Endothelial cell of umbilical vein (primary cell): ENCODE results near the gene NEDD1. TPM values are rescaled to one million over a fixed set of nuclear protein-coding genes. Genes with fewer than 3 reads are reported as not detected.

Experiments
- BruUV-seq: library from RNA; stranded (reverse); fragments of 400-500 nt; replicated peaks from 2 replicates; lab custom pipeline; 2021; lab: Mats Ljungman, UMichigan
- CTCF ChIA-PET: fragments of 300-600, 350-600 bp; sonication (Branson Sonifier 250); formaldehyde crosslinking; loops from one replicate; lab custom pipeline; 2021; ENCODE audit warnings: antibody characterized with exemption, inconsistent platforms; lab: Charles Lee
- POLR2A ChIA-PET: fragments of 300-600, 350-600 bp; sonication (Branson Sonifier 250); formaldehyde crosslinking; loops from one replicate; lab custom pipeline; 2021; ENCODE audit warnings: antibody characterized with exemption, inconsistent platforms; lab: Charles Lee
- DNase-seq: peaks from one replicate; pipeline ENCODE4 v3.0.0-alpha.2; 2011; ENCODE audit warnings: low read depth, low spot score
- FAIRE-seq: peaks from 2 replicates; lab custom pipeline; 2011; peaks lifted over from hg19 to GRCh38; lab: Jason Lieb, UNC
- H2AFZ ChIP-seq: 2 replicates; pipeline ENCODE4 v1.6.0; 2012; ENCODE audit warnings: low read depth, low read length, control low read depth, inconsistent platforms
- H3K27ac ChIP-seq: 2 replicates; pipeline ENCODE4 v1.5.1; 2011; ENCODE audit warnings: low read depth, mild to moderate bottlenecking, control low read depth, low read length, moderate library complexity; ENCODE audit not compliant: insufficient read depth
- H3K27me3 ChIP-seq, 2 experiments: 2 replicates each; pipeline versions ENCODE4 v1.6.0 to v1.6.1; 2011; ENCODE audit warnings: low read length in 2 of 2, mixed read lengths in 1 of 2; ENCODE audit not compliant: control insufficient read depth in 2 of 2, insufficient read depth in 2 of 2
- H3K36me3 ChIP-seq, 2 experiments: 2 replicates in 1 of 2; 3 replicates in 1 of 2; pipeline ENCODE4 v1.5.1; 2011; ENCODE audit warnings: low read length in 2 of 2, mild to moderate bottlenecking in 1 of 2, moderate library complexity in 1 of 2; ENCODE audit not compliant: control insufficient read depth in 2 of 2, insufficient read depth in 2 of 2; ENCODE audit errors: extremely low read depth in 1 of 2
- H3K4me1 ChIP-seq: 3 replicates; pipeline ENCODE4 v1.5.1; 2011; ENCODE audit warnings: mild to moderate bottlenecking, low read length; ENCODE audit not compliant: control insufficient read depth, insufficient read depth; ENCODE audit errors: extremely low read depth
- H3K4me2 ChIP-seq: 2 replicates; pipeline ENCODE4 v1.6.1; 2011; ENCODE audit warnings: low read length, control low read depth, mixed read lengths; ENCODE audit not compliant: insufficient read depth
- H3K4me3 ChIP-seq, 3 experiments: fragments of 200-600 bp in 1 of 3; sonication (generic), shearing (Covaris generic) in 1 of 3; replicated peaks in 1 of 3; 2 replicates each; pipeline ENCODE4 v1.5.1; 2011 to 2016; ENCODE audit warnings: control low read depth in 3 of 3, low read length in 3 of 3, mild to moderate bottlenecking in 2 of 3, inconsistent platforms in 1 of 3, low read depth in 1 of 3, moderate library complexity in 1 of 3; ENCODE audit not compliant: insufficient read depth in 1 of 3
- H3K79me2 ChIP-seq: 2 replicates; pipeline ENCODE4 v1.6.0; 2012; ENCODE audit warnings: low read length, inconsistent platforms; ENCODE audit not compliant: control insufficient read depth, insufficient read depth
- H3K9ac ChIP-seq: replicated peaks from 2 replicates; pipeline ENCODE3; 2011; ENCODE audit warnings: low read length, control low read depth; ENCODE audit not compliant: insufficient read depth; ENCODE audit errors: extremely low read depth
- H3K9me1 ChIP-seq: replicated peaks from 3 replicates; pipeline ENCODE4 v1.6.0; 2011; ENCODE audit warnings: mild to moderate bottlenecking, low read length; ENCODE audit not compliant: control insufficient read depth, insufficient read depth; ENCODE audit errors: extremely low read depth
- H3K9me3 ChIP-seq: replicated peaks from 2 replicates; pipeline ENCODE4 v1.5.1; 2012; ENCODE audit warnings: low read length, inconsistent platforms; ENCODE audit not compliant: control insufficient read depth, insufficient read depth
- H4K20me1 ChIP-seq: replicated peaks from 2 replicates; pipeline ENCODE3; 2011; ENCODE audit warnings: mild to moderate bottlenecking, low read length; ENCODE audit not compliant: control insufficient read depth, insufficient read depth; ENCODE audit errors: extremely low read depth
- CTCF ChIP-seq, 2 donors: IDR thresholded peaks; 1 replicate in 1 of 2; 2 replicates in 1 of 2; pipeline ENCODE4 v1.5.1; 2011; ENCODE audit warnings: low read length in 2 of 2, mild to moderate bottlenecking in 2 of 2, moderate library complexity in 2 of 2, control low read depth in 1 of 2, inconsistent platforms in 1 of 2, low read depth in 1 of 2; ENCODE audit not compliant: insufficient read depth in 1 of 2; ENCODE audit errors: extremely low read depth in 1 of 2
- EZH2 ChIP-seq: IDR thresholded peaks from 2 replicates; pipeline ENCODE4 v1.6.1; 2012; ENCODE audit warnings: borderline replicate concordance, low read depth, mild to moderate bottlenecking, moderate library complexity, low read length, inconsistent platforms; ENCODE audit not compliant: severe bottlenecking
- FOS ChIP-seq: IDR thresholded peaks from 2 replicates; pipeline ENCODE4 v1.6.1; 2011; ENCODE audit warnings: mild to moderate bottlenecking, low read length, moderate library complexity, borderline replicate concordance; ENCODE audit not compliant: insufficient read depth
- GATA2 ChIP-seq: IDR thresholded peaks from 2 replicates; pipeline ENCODE4 v1.7.0; 2011; ENCODE audit warnings: low read depth, mild to moderate bottlenecking, moderate library complexity, mixed read lengths, low read length; ENCODE audit not compliant: insufficient read length, insufficient read depth
- JUN ChIP-seq: IDR thresholded peaks from 2 replicates; pipeline ENCODE4 v1.6.1; 2011; ENCODE audit warnings: borderline replicate concordance, low read depth; ENCODE audit not compliant: insufficient read length, insufficient read depth
- MAX ChIP-seq: IDR thresholded peaks from 2 replicates; pipeline ENCODE4 v1.6.1; 2011; ENCODE audit not compliant: insufficient read depth, insufficient read length
- MYC ChIP-seq: IDR thresholded peaks from one replicate; pipeline ENCODE4 v1.6.1; 2011; ENCODE audit warnings: mild to moderate bottlenecking, low read depth, low read length
- POLR2A ChIP-seq: IDR thresholded peaks from 2 replicates; pipeline ENCODE4 v1.6.1; 2012; ENCODE audit warnings: low read depth, mild to moderate bottlenecking, control low read depth, low read length
- POLR2AphosphoS5 ChIP-seq: IDR thresholded peaks from 2 replicates; pipeline ENCODE4 v1.6.1; 2012; ENCODE audit warnings: low read depth, mild to moderate bottlenecking, control low read depth, low read length, moderate library complexity; ENCODE audit not compliant: insufficient read depth
- dilution Hi-C: fragments of 300-500 bp; cut with MboI; formaldehyde crosslinking; loops from one replicate; pipeline ENCODE4 v1.15.0; 2019; ENCODE audit warnings: low sequenced_read_pairs; ENCODE audit not compliant: extremely low pct_ligation_motif_present
- intact Hi-C: fragments of 100-400 bp; cut with micrococcal nuclease; formaldehyde crosslinking; loops from one replicate; pipeline ENCODE4 v1.10.0; 2022
- polyA plus RNA-seq, 4 experiments: library from polyadenylated mRNA; depleted of rRNA in 3 of 4; stranded (reverse) in 3 of 4; unstranded in 1 of 4; fragments of >200 nt; gene quantifications; 2 replicates each; pipeline versions ENCODE4 v1.2.1 to v1.2.3, GENCODE V29; 2011 to 2012; ENCODE audit warnings: missing spikeins in 1 of 4
- total RNA-seq: library from RNA; stranded (reverse); gene quantifications from 2 replicates; pipeline ENCODE4 v1.2.3, GENCODE V29; 2021

The NEDD1 gene
- total and polyA plus RNA-seq, 2 donors (not counting 3 experiments of a cell fraction or from before 2014, with no cell fraction given): 9.8 to 25.4 TPM

GRCh38 chr12:96902076-96902475, 5.0 kb upstream of the NEDD1 start:
- no peak overlapping the region for H3K27ac ChIP-seq
- no peaks in the 10 kb centered on the region for H3K79me2 ChIP-seq
- POLR2A ChIA-PET: no interaction called here
- intact Hi-C loops (no loop called here), dilution Hi-C loops (no loop called here)
- CTCF ChIA-PET: no interaction called here
- H3K36me3 ChIP-seq: no peaks in the 10 kb centered on the region
- H2AFZ ChIP-seq: no peak overlapping the region
- no peak overlapping the region for H3K9ac ChIP-seq
- H4K20me1 ChIP-seq: no peaks in the 10 kb centered on the region
- no TSS peak for BruUV-seq
- no peak for FAIRE-seq
- DNase-seq: no peak
- TF ChIP-seq GATA2 (no peak), POLR2AphosphoS5 (no peak), CTCF (IDR thresholded peaks at IDR 0.05; ENCODE audit: extremely low read depth in 1 of 2, insufficient read depth in 1 of 2, low read depth in 1 of 2, low read length in 2 of 2) (no peak), POLR2A (no peak), FOS (no peak), JUN (no peak), EZH2 (no peak), MYC (no peak), MAX (no peak)
- no peaks in the 10 kb centered on the region for H3K9me1 ChIP-seq
- H3K9me3 ChIP-seq: no peaks in the 10 kb centered on the region
- H3K4me3 ChIP-seq: no peak overlapping the region
- no peaks in the 10 kb centered on the region for H3K4me1 ChIP-seq
- H3K4me2 ChIP-seq: no peak overlapping the region
- H3K27me3 ChIP-seq: no peaks in the 10 kb centered on the region
